Skin of body (tissue), 2 donors: ENCODE results near the gene EEF1G. TPM values are rescaled to one million over a fixed set of nuclear protein-coding genes. Genes with fewer than 3 reads are reported as not detected.
"Not testable (repeated sequence)": the region's sequence is repeated elsewhere in the genome, so short reads cannot be mapped to it uniquely, and the experiment has no call there.

Experiments used
- DNase-seq: peaks from one replicate; lab custom pipeline; 2025; lab: John Stamatoyannopoulos, UW
- total RNA-seq: library from RNA; depleted of rRNA; stranded (reverse); fragments of >200 nt; gene quantifications from one replicate; pipeline ENCODE4 v1.2.3, GENCODE V29; 2014

The EEF1G gene
- total RNA-seq, 1 donor from 2014 or later, result 1,310 TPM

- DNase-seq, result peak; percentile 51
Measured at GRCh38 chr11:62577046-62577714, 3.5 kb upstream of the EEF1G start.

GRCh38 chr11:62575837-62576236, 2.1 kb upstream of the EEF1G start:
- no peak for DNase-seq

GRCh38 chr11:62575156-62575555, 1.5 kb upstream of the EEF1G start:
- no peak for DNase-seq

GRCh38 chr11:62574363-62575071, 826 bp upstream of the EEF1G start:
- DNase-seq, result peak; percentile 71

GRCh38 chr11:62573006-62573591, 592 bp downstream of the EEF1G start:
- no peak for DNase-seq

GRCh38 chr11:62572431-62572830, 1.3 kb downstream of the EEF1G start:
- DNase-seq, result no peak

GRCh38 chr11:62571493-62571892, 2.2 kb downstream of the EEF1G start:
- not testable (repeated sequence) for DNase-seq

- not testable (repeated sequence) for DNase-seq
Measured at GRCh38 chr11:62570903-62571302, 2.8 kb downstream of the EEF1G start.

- no peak for DNase-seq
Measured at GRCh38 chr11:62569611-62570010, 4.1 kb downstream of the EEF1G start.

GRCh38 chr11:62567018-62567633, 6.6 kb downstream of the EEF1G start:
- no peak for DNase-seq

- no peak for DNase-seq
Measured at GRCh38 chr11:62566247-62566646, 7.4 kb downstream of the EEF1G start.

GRCh38 chr11:62565100-62565802, 8.4 kb downstream of the EEF1G start:
- no peak for DNase-seq

- DNase-seq, result not testable (repeated sequence)
Measured at GRCh38 chr11:62561677-62562230, 11.9 kb downstream of the EEF1G start.

GRCh38 chr11:62560566-62561103, 13.1 kb downstream of the EEF1G start:
- DNase-seq, result peak; percentile 78

GRCh38 chr11:62559626-62560025, 14.1 kb downstream of the EEF1G start:
- DNase-seq, result not testable (repeated sequence)

GRCh38 chr11:62559204-62559603, 14.5 kb downstream of the EEF1G start:
- DNase-seq, result no peak

- no peak for DNase-seq
Measured at GRCh38 chr11:62558669-62559068, 15.0 kb downstream of the EEF1G start.

GRCh38 chr11:62556875-62557631, 16.6 kb downstream of the EEF1G start:
- DNase-seq, result no peak

GRCh38 chr11:62556108-62556874, 17.4 kb downstream of the EEF1G start:
- peak; percentile 87 for DNase-seq
